Peyer's patch (tissue), 4 donors: ENCODE measurements around the gene CCDC150.

ENCODE experiments used
- CTCF ChIP-seq, 6 experiments: fragments of 450-650 bp in 4 of 6; fragments of 200-600 bp in 2 of 6; sonication (generic) in 1 of 6; IDR thresholded peaks; one replicate each; pipeline ENCODE4 v1.5.1; 2017 to 2019; ENCODE audit warnings: antibody characterized with exemption in 6 of 6, mild to moderate bottlenecking in 3 of 6, moderate library complexity in 1 of 6
- POLR2A ChIP-seq, 2 donors: fragments of 450-650 bp; IDR thresholded peaks; one replicate each; pipeline ENCODE4 v1.5.1; 2017; ENCODE audit warnings: antibody characterized with exemption in 2 of 2, mild to moderate bottlenecking in 2 of 2, moderate library complexity in 2 of 2

- TF ChIP-seq CTCF (IDR thresholded peaks at IDR 0.05) = no peak
- TF ChIP-seq POLR2A (IDR thresholded peaks at IDR 0.05) = no peak
These were observed 127.6 kb downstream of the CCDC150 start for GRCh38 chr2:196767101-196767500.
